B cell (primary cell): ENCODE results near the gene GIGYF2. TPM values are rescaled to one million over a fixed set of nuclear protein-coding genes. Genes with fewer than 3 reads are reported as not detected.

Experiments used
- ATAC-seq: fragments of 200-7000 bp; cut with Tn5 transposase; one replicate; pipeline ENCODE4 v1.10.0; 2021; ENCODE audit warnings: low read depth, mild to moderate bottlenecking, moderate number of reproducible peaks, moderate library complexity
- CTCF ChIA-PET: fragments of 350-600 bp; sonication (Branson Sonifier 250); formaldehyde crosslinking; loops from one replicate; lab custom pipeline; 2021; ENCODE audit warnings: antibody characterized with exemption, inconsistent platforms; lab: Charles Lee
- POLR2A ChIA-PET: fragments of 350-600 bp; sonication (Branson Sonifier 250); formaldehyde crosslinking; loops from one replicate; lab custom pipeline; 2021; ENCODE audit warnings: antibody characterized with exemption; lab: Charles Lee
- DNase-seq: peaks from one replicate; pipeline ENCODE4 v3.0.0; 2013
- H2AFZ ChIP-seq: 2 replicates; pipeline ENCODE4 v1.6.1; 2012; ENCODE audit warnings: mild to moderate bottlenecking, low read depth, low read length; ENCODE audit not compliant: insufficient read depth, poor library complexity, severe bottlenecking
- H3K27ac ChIP-seq, 2 donors: 1 replicate in 1 of 2; 2 replicates in 1 of 2; pipeline ENCODE4 v1.5.1; 2012 to 2013; ENCODE audit warnings: low read length in 2 of 2, mild to moderate bottlenecking in 2 of 2, moderate library complexity in 1 of 2
- H3K27me3 ChIP-seq, 4 experiments: fragments of 200-600 bp in 1 of 4; sonication (generic) in 1 of 4; replicated peaks in 1 of 4; 1 replicate in 2 of 4; 2 replicates in 2 of 4; pipeline versions ENCODE4 v1.6.1 to v1.7.0; 2013 to 2016; ENCODE audit warnings: low read length in 3 of 4, mild to moderate bottlenecking in 2 of 4, mixed read lengths in 1 of 4, moderate library complexity in 1 of 4; ENCODE audit not compliant: insufficient read depth in 4 of 4, control insufficient read depth in 3 of 4; ENCODE audit errors: control extremely low read depth in 1 of 4
- H3K36me3 ChIP-seq, 2 experiments: replicated peaks in 1 of 2; 1 replicate in 1 of 2; 2 replicates in 1 of 2; pipeline versions ENCODE4 v1.6.1 to v1.7.1; 2013; ENCODE audit warnings: low read length in 1 of 2; ENCODE audit not compliant: insufficient read depth in 2 of 2, control insufficient read depth in 1 of 2; ENCODE audit errors: control extremely low read depth in 1 of 2, extremely low read depth in 1 of 2
- H3K4me1 ChIP-seq, 2 donors: fragments of 200-600 bp in 1 of 2; sonication (generic) in 1 of 2; 1 replicate in 1 of 2; 2 replicates in 1 of 2; pipeline versions ENCODE4 v1.5.1 to v1.6.1; 2013 to 2017; ENCODE audit warnings: low read length in 2 of 2; ENCODE audit not compliant: control insufficient read depth in 2 of 2, insufficient read depth in 2 of 2
- H3K4me2 ChIP-seq: replicated peaks from 2 replicates; pipeline ENCODE3; 2012; ENCODE audit warnings: mild to moderate bottlenecking, low read depth, low read length; ENCODE audit not compliant: poor library complexity, severe bottlenecking
- H3K4me3 ChIP-seq, 5 experiments: fragments of 200-600 bp in 1 of 5; sonication (generic) in 1 of 5; 1 replicate in 3 of 5; 2 replicates in 2 of 5; pipeline versions ENCODE4 v1.5.1 to v1.7.0; 2011 to 2016; ENCODE audit warnings: low read length in 4 of 5, mild to moderate bottlenecking in 4 of 5, low read depth in 2 of 5, control low read depth in 1 of 5, moderate library complexity in 1 of 5; ENCODE audit not compliant: insufficient read depth in 1 of 5; ENCODE audit errors: control extremely low read depth in 1 of 5, extremely low read depth in 1 of 5
- H3K79me2 ChIP-seq: fragments of 200-600 bp; sonication (generic); one replicate; pipeline ENCODE4 v1.6.0; 2016; ENCODE audit warnings: low read length; ENCODE audit not compliant: control insufficient read depth, insufficient read depth
- H3K9ac ChIP-seq: fragments of 200-600 bp; sonication (generic); 2 replicates; pipeline ENCODE4 v1.6.1; 2017; ENCODE audit warnings: mild to moderate bottlenecking, low read length, moderate library complexity
- H3K9me3 ChIP-seq, 3 donors: one replicate each; pipeline versions ENCODE4 v1.6.1 to v1.7.1; 2013; ENCODE audit warnings: low read length in 2 of 3; ENCODE audit not compliant: control insufficient read depth in 2 of 3, insufficient read depth in 1 of 3; ENCODE audit errors: control extremely low read depth in 1 of 3
- H4K20me1 ChIP-seq: 2 replicates; pipeline ENCODE4 v1.6.0; 2012; ENCODE audit warnings: mild to moderate bottlenecking, low read length; ENCODE audit not compliant: insufficient read depth, control insufficient read depth, poor library complexity, severe bottlenecking
- H3K27ac Mint-ChIP-seq: one replicate; pipeline ENCODE4 v1.8.0; 2021; ENCODE audit warnings: mixed read lengths
- H3K27me3 Mint-ChIP-seq: one replicate; pipeline ENCODE4 v1.8.0; 2021; ENCODE audit warnings: mixed read lengths
- H3K4me1 Mint-ChIP-seq: one replicate; pipeline ENCODE4 v1.8.0; 2021; ENCODE audit warnings: mixed read lengths
- H3K4me3 Mint-ChIP-seq: one replicate; pipeline ENCODE4 v1.8.0; 2021; ENCODE audit warnings: mixed read lengths
- H3K9me3 Mint-ChIP-seq: one replicate; pipeline ENCODE4 v1.8.0; 2022; ENCODE audit warnings: mixed read lengths; ENCODE audit not compliant: insufficient read depth
- CTCF ChIP-seq: fragments of 200-600 bp; IDR thresholded peaks from one replicate; pipeline ENCODE4 v1.8.0; 2022; ENCODE audit warnings: antibody characterized with exemption, mild to moderate bottlenecking
- EZH2 ChIP-seq: IDR thresholded peaks from 2 replicates; pipeline ENCODE4 v1.6.1; 2012; ENCODE audit warnings: borderline replicate concordance, low read depth, mild to moderate bottlenecking, moderate library complexity, low read length; ENCODE audit not compliant: insufficient read depth, poor library complexity, severe bottlenecking
- WGBS: methylation state at CpG from one replicate; pipeline ENCODE4 v1.1.5; 2013; ENCODE audit warnings: missing lambda C conversion rate; ENCODE audit not compliant: insufficient coverage; 5-methylcytosine and 5-hydroxymethylcytosine counted together
- intact Hi-C: fragments of 100-400 bp; cut with micrococcal nuclease; formaldehyde crosslinking; loops from one replicate; pipeline ENCODE4 v1.10.0; 2022
- polyA plus RNA-seq: library from polyadenylated mRNA; depleted of rRNA; stranded (reverse); fragments of >200 nt; gene quantifications from 2 replicates; pipeline ENCODE4 v1.2.3, GENCODE V29; 2012
- total RNA-seq, 2 donors: library from RNA; stranded (reverse); fragments of 120-200 nt in 1 of 2; gene quantifications; 1 replicate in 1 of 2; 2 replicates in 1 of 2; pipeline versions ENCODE4 v1.2.3 to v1.2.4, GENCODE V29; 2013 to 2022

Gene GIGYF2
- total and polyA plus RNA-seq, 2 donors (not counting 1 experiment from before 2014, with no cell fraction given): 7.2 to 108 TPM

GRCh38 chr2:232771870-232772269, 74.7 kb downstream of the GIGYF2 start:
- Histone ChIP-seq H3K4me3 (no peak overlapping the region), H4K20me1 (no peaks in the 10 kb centered on the region), H3K9me3 (no peaks in the 10 kb centered on the region), H3K27me3 (no peaks in the 10 kb centered on the region), H3K36me3 (peaks cover 2 to 11% of the 10 kb centered on the region in 2 experiments), H3K79me2 (no peaks in the 10 kb centered on the region), H3K4me1 (peaks cover 11 to 16% of the 10 kb centered on the region in 2 donors), H3K27ac (peak overlapping the region; percentile 19 to 78), H3K9ac (peak overlapping the region; percentile 14), H3K4me2 (peak overlapping the region; percentile 64), H2AFZ (no peak overlapping the region)
- Mint-ChIP-seq H3K27me3 (no peaks in the 10 kb centered on the region), H3K4me3 (peak overlapping the region; percentile 4), H3K4me1 (peaks cover 25% of the 10 kb centered on the region), H3K27ac (peak overlapping the region; percentile 54), H3K9me3 (no peaks in the 10 kb centered on the region)
- CTCF ChIA-PET: interaction anchor here (1.0 to 1.9 kb wide), 3 partner anchors 9 to 38 kb away, joined by 3 to 4 read pairs (median 3); no protein-coding TSS in a partner anchor
- DNase-seq (no peak), ATAC-seq (no peak)
- POLR2A ChIA-PET: no interaction called here
- intact Hi-C loops: no loop called here
- WGBS: no CpG with 5 or more reads among the region's 1 CpG
- TF ChIP-seq EZH2 (no peak), CTCF (no peak)

GRCh38 chr2:232772531-232772930, 75.4 kb downstream of the GIGYF2 start:
- ChIA-PET POLR2A (no interaction called here), CTCF (interaction anchor here (1.0 to 1.9 kb wide), 3 partner anchors 25 to 256 kb away, joined by 3 to 4 read pairs (median 3); no protein-coding TSS in a partner anchor)
- Histone ChIP-seq H3K4me2 (peak overlapping the region; percentile 64), H3K27ac (peak overlapping the region in 1 of 2 donors; percentile 78), H3K4me3 (no peak overlapping the region), H4K20me1 (no peaks in the 10 kb centered on the region), H2AFZ (peak overlapping the region; percentile 17), H3K9me3 (no peaks in the 10 kb centered on the region), H3K27me3 (no peaks in the 10 kb centered on the region), H3K79me2 (no peaks in the 10 kb centered on the region), H3K36me3 (peaks cover 2 to 14% of the 10 kb centered on the region in 2 experiments), H3K9ac (peak overlapping the region; percentile 30), H3K4me1 (peaks cover 11 to 16% of the 10 kb centered on the region in 2 donors)
- no peaks in the 10 kb centered on the region for H3K27me3 Mint-ChIP-seq
- TF ChIP-seq CTCF (no peak), EZH2 (no peak)
- peak; percentile 57 for ATAC-seq
- intact Hi-C loops: no loop called here
- H3K4me3 Mint-ChIP-seq: peak overlapping the region; percentile 52
- peak; percentile 39 for DNase-seq
- H3K27ac Mint-ChIP-seq: peak overlapping the region; percentile 81
- H3K4me1 Mint-ChIP-seq: peaks cover 25% of the 10 kb centered on the region
- WGBS: 10% methylated on average over 2 of the region's 2 CpGs
- no peaks in the 10 kb centered on the region for H3K9me3 Mint-ChIP-seq
